Testis (tissue), 5 donors: ENCODE data around the gene GLIS1. TPM values are rescaled to one million over a fixed set of nuclear protein-coding genes. Genes with fewer than 3 reads are reported as not detected.
A peak's percentile ranks its signal among the peaks of the same experiment; 100 is the strongest.

ENCODE experiments used
- DNase-seq: peaks from one replicate; pipeline ENCODE4 v3.0.0-alpha.2; 2019
- H3K27ac ChIP-seq, 2 donors: fragments of 200-600 bp; sonication (generic); one replicate each; pipeline ENCODE4 v1.5.1; 2019
- H3K27me3 ChIP-seq: fragments of 200-600 bp; sonication (generic); one replicate; pipeline ENCODE4 v1.5.1; 2019
- H3K36me3 ChIP-seq: fragments of 200-600 bp; sonication (generic); one replicate; pipeline ENCODE4 v1.5.1; 2017; ENCODE audit warnings: low read depth; ENCODE audit errors: missing control alignments
- H3K4me1 ChIP-seq: fragments of 200-600 bp; sonication (generic); one replicate; pipeline ENCODE4 v1.5.1; 2019
- H3K4me3 ChIP-seq, 2 donors: fragments of 200-600 bp; sonication (generic); one replicate each; pipeline ENCODE4 v1.5.1; 2017 to 2019
- H3K9me3 ChIP-seq: fragments of 200-600 bp; sonication (generic); one replicate; pipeline ENCODE4 v1.5.1; 2017
- POLR2A ChIP-seq: fragments of 450-650 bp; IDR thresholded peaks from one replicate; pipeline ENCODE4 v1.6.1; 2017; ENCODE audit warnings: antibody characterized with exemption, mild to moderate bottlenecking, moderate library complexity
- WGBS, 2 donors: methylation state at CpG; one replicate each; pipeline ENCODE4 v1.1.5; 2018; 5-methylcytosine and 5-hydroxymethylcytosine counted together
- intact Hi-C: fragments of 100-400 bp; cut with DNase I; formaldehyde crosslinking; loops from one replicate; pipeline ENCODE4 v1.15.1; 2023; ENCODE audit warnings: low total_unique reads
- long read RNA-seq, 2 donors: transcript quantifications; one replicate each; lab custom pipeline, GENCODE V29; 2026
- polyA plus RNA-seq: library from polyadenylated mRNA; stranded (reverse); fragments of 350-450 nt; fragmentation: Illumina TruSeq; extraction: RNeasy Lipid Tissue Mini Kit (QIAGEN cat#74804); gene quantifications from one replicate; pipeline ENCODE4 v1.2.3, GENCODE V29; 2014; ENCODE audit warnings: low read depth, low replicate concordance; ENCODE audit not compliant: insufficient read depth
- total RNA-seq, 2 donors: library from RNA; depleted of rRNA; stranded (reverse); fragments of >200 nt; gene quantifications; one replicate each; pipeline ENCODE4 v1.2.3, GENCODE V29; 2016
- TF ChIP-seq, protein P1 (sequence below), 3 experiments: fragments of 450-650 bp in 2 of 3; fragments of 200-600 bp in 1 of 3; sonication (generic) in 1 of 3; IDR thresholded peaks; one replicate each; pipeline ENCODE4 v1.5.1; 2016 to 2019; ENCODE audit warnings: antibody characterized with exemption in 3 of 3, mild to moderate bottlenecking in 2 of 3, moderate library complexity in 1 of 3

GLIS1 gene
- total RNA-seq = 1 to 10 TPM; 3.8 to 6.1 TPM
- 2.9 TPM for polyA plus RNA-seq
- long read RNA-seq, donor 1 = 0 reads
- long read RNA-seq, donor 2 = 0 reads

DNA sequence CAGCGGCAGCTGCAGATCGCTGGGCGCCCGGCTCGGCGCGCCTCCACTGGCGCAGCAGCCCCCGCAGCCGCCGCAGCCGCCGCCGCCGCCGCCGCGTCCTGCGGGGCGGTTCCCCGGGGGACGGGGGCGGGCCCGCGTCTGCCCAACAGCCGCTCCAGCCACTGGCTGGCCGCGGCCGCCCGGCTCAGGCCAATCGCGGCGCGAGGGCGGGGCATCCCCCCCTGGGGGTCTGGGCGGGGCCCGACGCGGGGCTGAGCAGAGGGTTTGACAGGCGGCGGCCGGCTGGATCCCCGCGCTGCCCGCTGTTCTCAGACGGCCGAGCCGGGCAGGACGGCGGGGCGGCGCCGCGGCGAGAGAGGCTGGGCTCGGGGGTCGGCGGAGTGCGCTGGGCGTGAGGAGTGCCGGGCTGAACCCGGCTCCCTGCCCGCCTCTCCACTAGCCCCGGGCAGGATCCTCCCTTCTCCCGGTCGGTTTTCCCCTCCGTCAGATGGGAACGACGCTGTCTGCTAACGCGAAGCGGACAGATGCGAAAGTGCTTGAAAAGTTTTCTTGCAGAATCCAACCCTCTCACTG, at the start of gene GLIS1:
Gene GLIS1, minus strand, starts transcription at position 56 of the 573 bp plus-strand sequence. CDS start 1,100 bp downstream, outside the sequence.
- Histone ChIP-seq H3K27me3 (no peaks in the 10 kb centered on the region), H3K27ac (no peak within 1 kb of the TSS), H3K9me3 (no peaks in the 10 kb centered on the region), H3K4me3 (peak within 1 kb of the TSS; percentile 56 to 60), H3K36me3 (no peaks in the 10 kb centered on the region), H3K4me1 (peaks cover 7% of the 10 kb centered on the region)
- intact Hi-C loops = no loop called here
- 1 to 3% methylated on average over 7 to 17 of the region's 73 CpGs for WGBS, 2 donors
- TF ChIP-seq, protein P1, sequence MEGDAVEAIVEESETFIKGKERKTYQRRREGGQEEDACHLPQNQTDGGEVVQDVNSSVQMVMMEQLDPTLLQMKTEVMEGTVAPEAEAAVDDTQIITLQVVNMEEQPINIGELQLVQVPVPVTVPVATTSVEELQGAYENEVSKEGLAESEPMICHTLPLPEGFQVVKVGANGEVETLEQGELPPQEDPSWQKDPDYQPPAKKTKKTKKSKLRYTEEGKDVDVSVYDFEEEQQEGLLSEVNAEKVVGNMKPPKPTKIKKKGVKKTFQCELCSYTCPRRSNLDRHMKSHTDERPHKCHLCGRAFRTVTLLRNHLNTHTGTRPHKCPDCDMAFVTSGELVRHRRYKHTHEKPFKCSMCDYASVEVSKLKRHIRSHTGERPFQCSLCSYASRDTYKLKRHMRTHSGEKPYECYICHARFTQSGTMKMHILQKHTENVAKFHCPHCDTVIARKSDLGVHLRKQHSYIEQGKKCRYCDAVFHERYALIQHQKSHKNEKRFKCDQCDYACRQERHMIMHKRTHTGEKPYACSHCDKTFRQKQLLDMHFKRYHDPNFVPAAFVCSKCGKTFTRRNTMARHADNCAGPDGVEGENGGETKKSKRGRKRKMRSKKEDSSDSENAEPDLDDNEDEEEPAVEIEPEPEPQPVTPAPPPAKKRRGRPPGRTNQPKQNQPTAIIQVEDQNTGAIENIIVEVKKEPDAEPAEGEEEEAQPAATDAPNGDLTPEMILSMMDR (IDR thresholded peaks at IDR 0.05) = no peak
- TF ChIP-seq POLR2A = no peak
- DNase-seq = peak; percentile 86

DNA sequence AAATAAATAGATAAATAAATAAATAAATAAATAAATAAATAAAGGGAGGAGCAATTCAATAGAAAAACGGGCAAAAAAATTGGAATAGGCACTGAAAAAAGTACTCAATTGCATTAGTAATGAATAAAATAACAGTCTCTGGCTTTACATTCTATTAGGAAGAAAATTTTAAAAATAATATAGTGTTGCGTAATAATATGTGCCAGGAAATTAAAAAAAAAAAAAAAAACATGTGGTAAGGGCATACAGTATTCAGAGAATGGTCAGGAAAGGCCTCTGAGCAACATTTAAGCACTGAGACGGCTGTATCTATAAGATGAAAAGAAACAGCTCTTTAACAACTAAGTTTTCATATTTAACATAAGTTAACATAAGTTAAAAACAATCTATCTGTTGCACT, 48.7 kb upstream of the GLIS1 start:
- no peaks in the 10 kb centered on the region for H3K9me3 ChIP-seq
- 92 to 94% methylated on average over 3 of the region's 3 CpGs for WGBS, 2 donors
- no peaks in the 10 kb centered on the region for H3K27me3 ChIP-seq
- DNase-seq = no peak
- TF ChIP-seq POLR2A = no peak
- TF ChIP-seq, protein P1 (IDR thresholded peaks at IDR 0.05) = no peak
- no peak overlapping the region for H3K27ac ChIP-seq
- H3K4me1 ChIP-seq = no peaks in the 10 kb centered on the region
- H3K4me3 ChIP-seq = no peak overlapping the region
- intact Hi-C loops = no loop called here
- peaks cover 3% of the 10 kb centered on the region for H3K36me3 ChIP-seq

DNA sequence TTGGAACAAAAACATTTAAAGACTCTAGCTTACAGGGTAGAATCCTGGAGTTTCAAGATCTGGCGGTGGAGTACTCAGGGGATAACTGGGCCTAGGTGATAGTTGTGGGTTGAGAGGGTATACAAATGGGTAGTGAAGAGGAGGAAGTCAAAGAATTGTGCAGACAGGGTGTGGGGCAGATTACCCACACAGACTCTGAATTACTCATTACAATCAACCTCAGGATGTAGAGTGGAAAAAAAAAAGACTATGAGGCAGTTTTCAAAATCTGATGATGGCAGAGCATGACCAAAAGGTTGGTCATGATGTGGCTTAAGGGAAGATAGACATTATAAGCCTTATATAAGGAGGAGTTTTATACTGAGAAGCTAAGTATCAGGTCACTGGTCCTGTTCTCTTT, 44.1 kb upstream of the GLIS1 start:
- intact Hi-C loops = no loop called here
- peaks cover 3% of the 10 kb centered on the region for H3K36me3 ChIP-seq
- H3K9me3 ChIP-seq = no peaks in the 10 kb centered on the region
- H3K27me3 ChIP-seq = no peaks in the 10 kb centered on the region
- no peaks in the 10 kb centered on the region for H3K4me1 ChIP-seq
- no peak for DNase-seq
- H3K27ac ChIP-seq = no peak overlapping the region
- no peak overlapping the region for H3K4me3 ChIP-seq
- no peak for TF ChIP-seq POLR2A
- TF ChIP-seq, protein P1 (IDR thresholded peaks at IDR 0.05) = no peak
- WGBS, 2 donors = 85 to 97% methylated on average over 1 of the region's 1 CpG

DNA sequence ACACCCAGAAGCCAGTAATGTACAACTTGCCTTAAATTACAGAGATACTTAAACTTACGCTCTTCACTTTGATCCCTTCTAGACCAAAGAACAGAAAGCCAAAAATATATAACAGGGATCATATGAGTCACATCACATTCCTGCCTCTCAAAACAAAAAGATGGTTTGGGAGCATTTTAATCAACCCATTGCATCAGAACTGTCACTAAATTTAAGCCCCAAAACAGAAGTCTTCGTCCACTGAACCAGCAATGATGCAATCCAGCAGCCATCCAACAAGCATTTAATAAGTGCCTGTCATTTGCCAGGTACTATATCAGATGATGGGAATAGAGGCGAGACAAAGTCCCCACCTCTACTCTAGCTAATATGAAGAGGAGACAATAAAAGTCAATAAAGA, 42.7 kb upstream of the GLIS1 start:
- 86 to 89% methylated on average over 3 of the region's 3 CpGs for WGBS, 2 donors
- no peak for TF ChIP-seq POLR2A
- TF ChIP-seq, protein P1 (IDR thresholded peaks at IDR 0.05) = no peak
- no peaks in the 10 kb centered on the region for H3K36me3 ChIP-seq
- intact Hi-C loops = no loop called here
- no peaks in the 10 kb centered on the region for H3K4me1 ChIP-seq
- H3K4me3 ChIP-seq = no peak overlapping the region
- no peaks in the 10 kb centered on the region for H3K27me3 ChIP-seq
- DNase-seq = no peak
- H3K9me3 ChIP-seq = no peaks in the 10 kb centered on the region
- H3K27ac ChIP-seq = no peak overlapping the region

DNA sequence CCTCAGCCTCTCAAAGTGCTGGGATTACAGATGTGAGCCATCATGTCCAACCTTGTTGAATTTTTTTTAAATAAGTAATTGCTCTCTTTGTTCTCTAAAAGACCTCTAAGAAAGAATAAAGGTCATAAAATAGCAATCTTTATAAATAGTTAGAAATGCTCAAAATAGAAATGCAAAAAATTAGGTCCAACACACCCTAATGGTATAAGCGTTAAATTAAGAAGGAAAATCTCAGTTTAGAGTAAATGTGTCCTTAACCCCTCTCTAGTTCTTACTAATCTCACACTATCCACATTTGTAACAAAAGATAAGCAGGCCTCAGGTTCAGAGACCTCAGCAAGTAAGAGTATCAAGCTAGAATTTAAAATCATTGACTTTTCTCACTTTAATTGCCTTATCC, 38.3 kb upstream of the GLIS1 start:
- intact Hi-C loops = no loop called here
- no peak overlapping the region for H3K4me3 ChIP-seq
- H3K4me1 ChIP-seq = no peaks in the 10 kb centered on the region
- no peaks in the 10 kb centered on the region for H3K36me3 ChIP-seq
- H3K9me3 ChIP-seq = no peaks in the 10 kb centered on the region
- H3K27ac ChIP-seq = no peak overlapping the region
- H3K27me3 ChIP-seq = no peaks in the 10 kb centered on the region
- TF ChIP-seq, protein P1 (IDR thresholded peaks at IDR 0.05) = no peak
- no peak for TF ChIP-seq POLR2A
- WGBS, 2 donors = 91 to 97% methylated on average over 1 of the region's 1 CpG
- DNase-seq = no peak
